ENCODE results near the gene GFY. TPM values are rescaled to one million over a fixed set of nuclear protein-coding genes. Genes with fewer than 3 reads are reported as not detected.

The GFY gene
- total and polyA plus RNA-seq, 10 of the 15 experiments (the other 5 are each of a cell fraction or from before 2014, with no cell fraction given) = 0.05 TPM; not detected in 9

- Histone ChIP-seq H3K4me2 (ENCODE audit: control insufficient read depth, insufficient read depth) (no peak overlapping the region), H3K27ac (ENCODE audit: control insufficient read depth, insufficient read depth) (no peak overlapping the region), H3K4me1 (ENCODE audit: control insufficient read depth, insufficient read depth, low read length) (no peaks in the 10 kb centered on the region; the same call in 1 of the 2 replicates), H3K36me3 (ENCODE audit: control insufficient read depth in 2 of 2, insufficient read depth in 2 of 2, low read length in 1 of 2) (no peaks in the 10 kb centered on the region), H3K4me3 (no peak overlapping the region), H3K79me2 (ENCODE audit: control insufficient read depth, insufficient read depth, low read length) (no peaks in the 10 kb centered on the region), H3K9me3 (replicated peaks; ENCODE audit: control insufficient read depth, insufficient read depth, low read length) (no peaks in the 10 kb centered on the region), H2AFZ (ENCODE audit: control insufficient read depth, low read depth, low read length) (no peak overlapping the region), H3K27me3 (replicated peaks in 1 of 2; ENCODE audit: control insufficient read depth in 2 of 2, insufficient read depth in 2 of 2, low read length in 1 of 2) (no peaks in the 10 kb centered on the region), H3K9ac (ENCODE audit: control insufficient read depth, insufficient read depth, low read length) (no peak overlapping the region), H4K20me1 (ENCODE audit: control insufficient read depth, insufficient read depth) (no peaks in the 10 kb centered on the region)
- BruUV-seq (replicated peaks) = no TSS peak
- no peak for ATAC-seq
- CTCF ChIA-PET = interaction anchor here (0.7 to 1.1 kb wide), 3 partner anchors 63 to 109 kb away, joined by 3 read pairs; partner anchors contain the start of gene CD37
- RAD21 ChIA-PET (ENCODE audit: unreplicated experiment) = interaction anchor here (1.6 kb wide), 1 partner anchor 8 kb away, joined by 4 read pairs; no protein-coding TSS in a partner anchor
- no peak for FAIRE-seq
- intact Hi-C loops (cut with micrococcal nuclease; ENCODE audit: unreplicated experiment) = no loop called here
- in situ Hi-C loops (cut with MboI) = no loop called here
- WGBS (ENCODE audit: insufficient coverage, insufficient replicate concordance, low lambda C conversion rate, missing lambda C conversion rate) = 62% methylated on average over 11 of the region's 11 CpGs
- no peak for DNase-seq (ENCODE audit: low read depth, low spot score)
- TF ChIP-seq EED (IDR thresholded peaks at IDR 0.05; ENCODE audit: low read depth) = no peak
- TF ChIP-seq MEF2A (IDR thresholded peaks at IDR 0.05; ENCODE audit: insufficient read depth, low read depth, low read length) = no peak
- TF ChIP-seq NKRF (conservative IDR thresholded peaks at IDR 0.05) = no peak
- no peak for TF ChIP-seq MXI1 (IDR thresholded peaks at IDR 0.05; ENCODE audit: low read depth, low read length)
- TF ChIP-seq ZSCAN29 (IDR thresholded peaks at IDR 0.05) = no peak
- TF ChIP-seq NR2C1 (IDR thresholded peaks at IDR 0.05) = no peak
- no peak for TF ChIP-seq ZNF207 (IDR thresholded peaks at IDR 0.05; ENCODE audit: borderline replicate concordance)
- SMC1A ChIA-PET (ENCODE audit: uncharacterized antibody, unreplicated experiment) = no interaction called here
- POLR2A ChIA-PET = interaction anchor here (1.2 kb wide), 1 partner anchor 13 kb away, joined by 3 read pairs; no protein-coding TSS in a partner anchor
Observed at GRCh38 chr19:49398001-49398615, 27.1 kb upstream of the GFY start.

Data from GM12878 (cell line).